Transverse colon (tissue), 4 donors: ENCODE data around the gene FXN. TPM values are rescaled to one million over a fixed set of nuclear protein-coding genes. Genes with fewer than 3 reads are reported as not detected.
"Not testable (repeated sequence)": the region's sequence is repeated elsewhere in the genome, so short reads cannot be mapped to it uniquely, and the experiment has no call there.

Experiments used
- DNase-seq: peaks from one replicate; pipeline ENCODE4 v3.0.0-alpha.2; 2019
- H3K27ac ChIP-seq, 4 donors: fragments of 200-600 bp; sonication (generic); 2 replicates each; pipeline ENCODE4 v1.5.1; 2016 to 2018; ENCODE audit warnings: inconsistent platforms in 4 of 4
- H3K27me3 ChIP-seq: fragments of 200-600 bp; sonication (generic); 2 replicates; pipeline ENCODE4 v1.5.1; 2017; ENCODE audit warnings: inconsistent platforms
- H3K36me3 ChIP-seq, 4 donors: fragments of 200-600 bp; sonication (generic); 2 replicates each; pipeline ENCODE4 v1.5.1; 2017 to 2019; ENCODE audit warnings: inconsistent platforms in 4 of 4
- H3K4me1 ChIP-seq, 4 donors: fragments of 200-600 bp; sonication (generic); 2 replicates each; pipeline ENCODE4 v1.5.1; 2017 to 2020; ENCODE audit warnings: inconsistent platforms in 4 of 4
- H3K4me3 ChIP-seq, 4 donors: fragments of 200-600 bp; sonication (generic); 1 replicate in 1 of 4; 2 replicates in 3 of 4; pipeline versions ENCODE4 v1.5.1 to v1.6.1; 2017 to 2019; ENCODE audit warnings: inconsistent platforms in 4 of 4
- H3K9me3 ChIP-seq, 2 donors: fragments of 200-600 bp; sonication (generic); 2 replicates each; pipeline ENCODE4 v1.5.1; 2017 to 2019; ENCODE audit warnings: inconsistent platforms in 2 of 2
- CTCF ChIP-seq, 5 experiments: fragments of 200-600 bp in 3 of 5; fragments of 450-650 bp in 2 of 5; sonication (generic) in 3 of 5; IDR thresholded peaks; 1 replicate in 2 of 5; 2 replicates in 3 of 5; pipeline ENCODE4 v1.5.1; 2016 to 2017; ENCODE audit warnings: antibody characterized with exemption in 5 of 5, inconsistent platforms in 3 of 5, mild to moderate bottlenecking in 2 of 5, moderate library complexity in 1 of 5
- EP300 ChIP-seq: sonication (generic); formaldehyde crosslinking; IDR thresholded peaks from one replicate; pipeline ENCODE4 v1.6.1; 2017; ENCODE audit warnings: antibody characterized with exemption, low read depth
- POLR2A ChIP-seq: fragments of 450-650 bp; IDR thresholded peaks from one replicate; pipeline ENCODE4 v1.6.1; 2016; ENCODE audit warnings: antibody characterized with exemption, mild to moderate bottlenecking, moderate library complexity
- POLR2AphosphoS5 ChIP-seq, 3 donors: sonication (generic); formaldehyde crosslinking; IDR thresholded peaks; one replicate each; pipeline ENCODE4 v1.6.1; 2016; ENCODE audit warnings: antibody characterized with exemption in 3 of 3
- WGBS, 2 donors: methylation state at CpG; one replicate each; pipeline ENCODE4 v1.1.5; 2018; ENCODE audit warnings: low coverage in 1 of 2; 5-methylcytosine and 5-hydroxymethylcytosine counted together
- in situ Hi-C, 4 donors: fragments of 200-750 bp; cut with MboI; loops; one replicate each; pipeline versions ENCODE4 v1.15.0 to v1.15.1; 2017; ENCODE audit warnings: low sequenced_read_pairs in 3 of 4, low pct_ligation_motif_present in 1 of 4, low pct_unique_long_range_greater_than_20kb in 1 of 4
- intact Hi-C: fragments of 100-400 bp; cut with DNase I; formaldehyde crosslinking; loops from one replicate; pipeline ENCODE4 v1.15.1; 2023; ENCODE audit warnings: low total_unique reads
- total RNA-seq, 4 donors: library from RNA; depleted of rRNA; stranded (reverse); fragments of >200 nt; gene quantifications; one replicate each; pipeline ENCODE4 v1.1.0, GENCODE V29; 2016

FXN gene
- total RNA-seq, 4 donors from 2014 or later, result 2.0 to 5.5 (median 3.5) TPM

- in situ Hi-C loops, result no loop called here
- no peak overlapping the region for H3K27ac ChIP-seq
Observed at GRCh38 chr9:69090946-69091345, 55.4 kb downstream of the FXN start.

GRCh38 chr9:69093471-69094103, 58.0 kb downstream of the FXN start:
- H3K4me3 ChIP-seq, result no peak overlapping the region
- in situ Hi-C loops, result no loop called here
- TF ChIP-seq EP300, result no peak
- no peak for TF ChIP-seq POLR2AphosphoS5 (IDR thresholded peaks at IDR 0.05)
- no peak for TF ChIP-seq CTCF (IDR thresholded peaks at IDR 0.05)
- TF ChIP-seq POLR2A, result no peak
- WGBS, 2 donors, result 60 to 71% methylated on average over 3 to 7 of the region's 7 CpGs
- no peaks in the 10 kb centered on the region for H3K9me3 ChIP-seq
- DNase-seq, result no peak
- peak overlapping the region in 3 of 4 donors; percentile 15 to 58 (median 16) for H3K27ac ChIP-seq
- no peaks in the 10 kb centered on the region for H3K36me3 ChIP-seq
- peaks cover 0 to 32% (median 16%) of the 10 kb centered on the region in 4 donors for H3K4me1 ChIP-seq
- H3K27me3 ChIP-seq, result no peaks in the 10 kb centered on the region
- intact Hi-C loops, result no loop called here

More at GRCh38 chr9:69090946-69091345, 55.4 kb downstream of the FXN start:
- Histone ChIP-seq H3K4me3 (no peak overlapping the region), H3K4me1 (peaks cover 0 to 23% (median 8%) of the 10 kb centered on the region in 4 donors), H3K27me3 (no peaks in the 10 kb centered on the region), H3K9me3 (no peaks in the 10 kb centered on the region), H3K36me3 (no peaks in the 10 kb centered on the region)
- no peak for DNase-seq
- 74 to 78% methylated on average over 3 of the region's 3 CpGs for WGBS, 2 donors
- TF ChIP-seq POLR2A (no peak), EP300 (no peak), CTCF (IDR thresholded peaks at IDR 0.05) (no peak), POLR2AphosphoS5 (IDR thresholded peaks at IDR 0.05) (no peak)
- intact Hi-C loops, result no loop called here

- in situ Hi-C loops, H3K9me3 ChIP-seq, H3K4me3 ChIP-seq, H3K27me3 ChIP-seq, DNase-seq, H3K36me3 ChIP-seq, intact Hi-C loops, H3K27ac ChIP-seq: not testable (repeated sequence)
- 89 to 96% methylated on average over 7 to 14 of the region's 14 CpGs for WGBS, 2 donors
- H3K4me1 ChIP-seq, result peaks cover 0 to 34% (median 16%) of the 10 kb centered on the region in 4 donors
Observed at GRCh38 chr9:69094361-69095135, 59.0 kb downstream of the FXN start.

- Histone ChIP-seq H3K4me1 (peaks cover 0 to 34% (median 16%) of the 10 kb centered on the region in 4 donors), H3K9me3 (no peaks in the 10 kb centered on the region), H3K4me3 (no peak overlapping the region), H3K27ac (peak overlapping the region; percentile 68 to 82 (median 71)), H3K27me3 (no peaks in the 10 kb centered on the region), H3K36me3 (no peaks in the 10 kb centered on the region)
- DNase-seq, result no peak
- 49 to 62% methylated on average over 3 to 4 of the region's 4 CpGs for WGBS, 2 donors
- TF ChIP-seq EP300 (peak; percentile 56), POLR2A (peak; percentile 44), CTCF (IDR thresholded peaks at IDR 0.05) (no peak), POLR2AphosphoS5 (IDR thresholded peaks at IDR 0.05) (peak in 2 of 3 donors; percentile 54 to 67)
- in situ Hi-C loops, result no loop called here
- intact Hi-C loops, result no loop called here
Observed at GRCh38 chr9:69097064-69097463, 61.5 kb downstream of the FXN start.
